Psoas muscle (tissue), 8 donors: ENCODE results near the gene SLA2. TPM values are rescaled to one million over a fixed set of nuclear protein-coding genes. Genes with fewer than 3 reads are reported as not detected.

ENCODE experiments used
- ATAC-seq, 4 donors: fragments of 200-7000 bp; cut with Tn5 transposase; one replicate each; pipeline ENCODE4 v1.9.1; 2020; ENCODE audit warnings: moderate library complexity in 3 of 4, mild to moderate bottlenecking in 2 of 4
- DNase-seq, 2 donors: peaks; one replicate each; pipeline ENCODE4 v3.0.0-alpha.2; 2020
- H3K27ac ChIP-seq: fragments of 200-600 bp; one replicate; pipeline ENCODE4 v1.8.0; 2022
- H3K27me3 ChIP-seq, 3 donors: fragments of 200-600 bp in 1 of 3; one replicate each; pipeline versions ENCODE4 v1.6.1 to v1.8.0; 2013 to 2022; ENCODE audit warnings: low read length in 2 of 3, mild to moderate bottlenecking in 2 of 3, moderate library complexity in 1 of 3; ENCODE audit not compliant: insufficient read depth in 3 of 3
- H3K36me3 ChIP-seq, 2 donors: fragments of 200-600 bp in 1 of 2; one replicate each; pipeline versions ENCODE4 v1.6.1 to v1.8.0; 2013 to 2022; ENCODE audit warnings: low read depth in 1 of 2, mild to moderate bottlenecking in 1 of 2, moderate library complexity in 1 of 2; ENCODE audit not compliant: insufficient read depth in 1 of 2
- H3K4me1 ChIP-seq: fragments of 200-600 bp; one replicate; pipeline ENCODE4 v1.8.0; 2022
- H3K4me3 ChIP-seq: fragments of 200-600 bp; one replicate; pipeline ENCODE4 v1.8.0; 2022; ENCODE audit warnings: mild to moderate bottlenecking
- H3K9me3 ChIP-seq: fragments of 200-600 bp; one replicate; pipeline ENCODE4 v1.8.0; 2022
- CTCF ChIP-seq: fragments of 200-600 bp; IDR thresholded peaks from one replicate; pipeline ENCODE4 v1.8.0; 2022; ENCODE audit warnings: antibody characterized with exemption
- WGBS, 3 donors: extraction: QIAGEN DNeasy Blood & Tissue Kit; methylation state at CpG; one replicate each; pipeline versions ENCODE4 v1.1.6 to v1.1.7; 2013; 5-methylcytosine and 5-hydroxymethylcytosine counted together
- intact Hi-C, 2 donors: fragments of 100-400 bp; cut with DNase I; formaldehyde crosslinking; loops; one replicate each; pipeline versions ENCODE4 v1.11.0 to v1.14.2; 2022
- polyA plus RNA-seq, 3 donors: library from polyadenylated mRNA; stranded (reverse); fragments of 200-250 nt; gene quantifications; one replicate each; pipeline ENCODE4 v1.2.3, GENCODE V29; 2013
- total RNA-seq, 4 donors: library from RNA; stranded (reverse); fragmentation: NEBNext Ultra II Directional in 2 of 4; extraction: Animal tissue kit (Norgen Biotek cat#: 25700) in 2 of 4; gene quantifications; one replicate each; pipeline versions ENCODE4 v1.2.1 to v1.2.4, GENCODE V29; 2021 to 2023
- donor health status: healthy with polysubstance abuse.
- donor health status: DM: no; HTN: no; CAD: no; lungs with moderate emphysema.
- donor health status: Bipolar disorder and iron deficiency.
- donor health status: healthy.
- donor health status: DM: yes; HTN: yes; CAD: no.
- donor health status: DM: no; HTN: no; CAD: no.
- donor health status: DM: no; HTN: no; CAD: no.
- donor health status: DM: yes; HTN: yes; CAD: no.

SLA2 gene
- total and polyA plus RNA-seq, 7 donors, result 0.03 to 0.34 (median 0.12) TPM

- 89 to 100% (median 92%) methylated on average over 2 of the region's 2 CpGs for WGBS, 3 donors
- peaks cover 0 to 30% (median 0%) of the 10 kb centered on the region in 3 donors for H3K27me3 ChIP-seq
- intact Hi-C loops, result no loop called here
- no peak for ATAC-seq
- no peaks in the 10 kb centered on the region for H3K9me3 ChIP-seq
- peaks cover 9% of the 10 kb centered on the region for H3K4me1 ChIP-seq
- no peak overlapping the region for H3K27ac ChIP-seq
- H3K4me3 ChIP-seq, result no peak overlapping the region
- H3K36me3 ChIP-seq, result peaks cover 0 to 7% of the 10 kb centered on the region in 2 donors
- no peak for TF ChIP-seq CTCF
- DNase-seq, result no peak
Measured at GRCh38 chr20:36579996-36580545, 65.9 kb downstream of the SLA2 start.

- no peaks in the 10 kb centered on the region for H3K9me3 ChIP-seq
- H3K4me3 ChIP-seq, result no peak overlapping the region
- H3K4me1 ChIP-seq, result peaks cover 9% of the 10 kb centered on the region
- DNase-seq (no peak), ATAC-seq (no peak)
- peaks cover 0 to 7% of the 10 kb centered on the region in 2 donors for H3K36me3 ChIP-seq
- intact Hi-C loops, result no loop called here
- H3K27ac ChIP-seq, result no peak overlapping the region
- WGBS, 3 donors, result 96 to 99% (median 96%) methylated on average over 15 of the region's 15 CpGs
- H3K27me3 ChIP-seq, result peaks cover 0 to 40% (median 4%) of the 10 kb centered on the region in 3 donors
- no peak for TF ChIP-seq CTCF
Measured at GRCh38 chr20:36578356-36579041, 67.5 kb downstream of the SLA2 start.

GRCh38 chr20:36576081-36576445, 69.9 kb downstream of the SLA2 start:
- intact Hi-C loops, result no loop called here
- peaks cover 9% of the 10 kb centered on the region for H3K4me1 ChIP-seq
- DNase-seq (no peak), ATAC-seq (no peak)
- H3K27ac ChIP-seq, result no peak overlapping the region
- WGBS, 3 donors, result 32 to 40% (median 36%) methylated on average over 1 of the region's 1 CpG
- peaks cover 0 to 40% (median 4%) of the 10 kb centered on the region in 3 donors for H3K27me3 ChIP-seq
- no peaks in the 10 kb centered on the region for H3K9me3 ChIP-seq
- no peaks in the 10 kb centered on the region for H3K36me3 ChIP-seq
- H3K4me3 ChIP-seq, result no peak overlapping the region
- no peak for TF ChIP-seq CTCF

- Histone ChIP-seq H3K27me3 (peaks cover 0 to 40% (median 4%) of the 10 kb centered on the region in 3 donors), H3K36me3 (no peaks in the 10 kb centered on the region), H3K9me3 (no peaks in the 10 kb centered on the region), H3K4me3 (peak overlapping the region; percentile 82), H3K4me1 (peaks cover 9% of the 10 kb centered on the region), H3K27ac (peak overlapping the region; percentile 76)
- TF ChIP-seq CTCF, result no peak
- intact Hi-C loops, result no loop called here
- DNase-seq, result peak; percentile 44 to 65
- 1 to 3% (median 1%) methylated on average over 41 to 67 of the region's 69 CpGs for WGBS, 3 donors
- ATAC-seq, result peak; percentile 40 to 59 (median 42)
Measured at GRCh38 chr20:36574366-36575135, 71.4 kb downstream of the SLA2 start.
